SU-DHL-6 (cell line): ENCODE results near the gene UBE2J2.

Source experiments
- H2AFZ ChIP-seq: fragments of 200-600 bp; sonication (generic); 2 replicates; pipeline ENCODE4 v1.6.1; 2014; ENCODE audit warnings: low read depth, mild to moderate bottlenecking, moderate library complexity, mixed read lengths, antibody characterized with exemption, low read length; ENCODE audit not compliant: severe bottlenecking
- H3F3A ChIP-seq: fragments of 200-600 bp; shearing (Covaris generic); 2 replicates; pipeline ENCODE4 v1.6.0; 2016; ENCODE audit warnings: antibody characterized with exemption, mild to moderate bottlenecking; ENCODE audit not compliant: insufficient read depth
- H3K27ac ChIP-seq: fragments of 200-600 bp; sonication (generic); 2 replicates; pipeline ENCODE4 v1.5.1; 2016; ENCODE audit warnings: low read depth, mild to moderate bottlenecking, low read length, moderate library complexity, mixed read lengths
- H3K27me3 ChIP-seq: fragments of 200-600 bp; sonication (generic), shearing (Covaris generic); 2 replicates; pipeline ENCODE4 v1.6.0; 2014; ENCODE audit warnings: mild to moderate bottlenecking, low read length
- H3K36me3 ChIP-seq: fragments of 200-600 bp; sonication (generic); 2 replicates; pipeline ENCODE4 v1.6.1; 2014; ENCODE audit warnings: mild to moderate bottlenecking, low read length, mixed read lengths
- H3K4me2 ChIP-seq: fragments of 300-600, 200-600 bp; shearing (Covaris generic), sonication (generic); 2 replicates; pipeline ENCODE4 v1.6.0; 2014; ENCODE audit warnings: low read length, low read depth, mild to moderate bottlenecking; ENCODE audit not compliant: poor library complexity, severe bottlenecking
- H3K4me3 ChIP-seq: fragments of 200-600 bp; sonication (generic); 2 replicates; pipeline ENCODE4 v1.5.1; 2014; ENCODE audit warnings: antibody characterized with exemption, low read length, mild to moderate bottlenecking, mixed read lengths; ENCODE audit not compliant: insufficient read depth, poor library complexity, severe bottlenecking
- H3K79me2 ChIP-seq: fragments of 200-600 bp; sonication (generic); 2 replicates; pipeline ENCODE4 v1.6.1; 2014; ENCODE audit warnings: mild to moderate bottlenecking, low read length, moderate library complexity; ENCODE audit not compliant: insufficient read depth
- H3K9ac ChIP-seq: fragments of 200-600 bp; sonication (generic); 2 replicates; pipeline ENCODE4 v1.7.0; 2014; ENCODE audit warnings: mild to moderate bottlenecking, low read length
- H3K9me2 ChIP-seq: fragments of 200-600 bp; sonication (generic); replicated peaks from 2 replicates; pipeline ENCODE4 v1.6.1; 2014; ENCODE audit warnings: low read length; ENCODE audit not compliant: insufficient read depth
- H3K9me3 ChIP-seq: fragments of 200-600 bp; sonication (generic); 2 replicates; pipeline ENCODE4 v1.6.1; 2014; ENCODE audit warnings: low read length, mixed read lengths; ENCODE audit not compliant: insufficient read depth
- H4K20me1 ChIP-seq: fragments of 200-600 bp; sonication (generic); 2 replicates; pipeline ENCODE4 v1.6.1; 2014; ENCODE audit warnings: low read depth, mild to moderate bottlenecking, antibody characterized with exemption, low read length, moderate library complexity, mixed read lengths
- EZH2phosphoT487 ChIP-seq: fragments of 200-600 bp; sonication (generic), shearing (Covaris generic); conservative IDR thresholded peaks from 2 replicates; pipeline ENCODE4 v1.6.1; 2018; ENCODE audit warnings: mild to moderate bottlenecking, antibody characterized with exemption, low read length, moderate library complexity, mixed read lengths
- TF ChIP-seq, protein P1 (sequence below): fragments of 200-600 bp; sonication (generic); IDR thresholded peaks from one replicate; pipeline ENCODE4 v1.5.1; 2017; ENCODE audit warnings: antibody characterized with exemption, mild to moderate bottlenecking, low read length, moderate library complexity; ENCODE audit not compliant: insufficient read depth, poor library complexity, severe bottlenecking

The UBE2J2 gene

DNA sequence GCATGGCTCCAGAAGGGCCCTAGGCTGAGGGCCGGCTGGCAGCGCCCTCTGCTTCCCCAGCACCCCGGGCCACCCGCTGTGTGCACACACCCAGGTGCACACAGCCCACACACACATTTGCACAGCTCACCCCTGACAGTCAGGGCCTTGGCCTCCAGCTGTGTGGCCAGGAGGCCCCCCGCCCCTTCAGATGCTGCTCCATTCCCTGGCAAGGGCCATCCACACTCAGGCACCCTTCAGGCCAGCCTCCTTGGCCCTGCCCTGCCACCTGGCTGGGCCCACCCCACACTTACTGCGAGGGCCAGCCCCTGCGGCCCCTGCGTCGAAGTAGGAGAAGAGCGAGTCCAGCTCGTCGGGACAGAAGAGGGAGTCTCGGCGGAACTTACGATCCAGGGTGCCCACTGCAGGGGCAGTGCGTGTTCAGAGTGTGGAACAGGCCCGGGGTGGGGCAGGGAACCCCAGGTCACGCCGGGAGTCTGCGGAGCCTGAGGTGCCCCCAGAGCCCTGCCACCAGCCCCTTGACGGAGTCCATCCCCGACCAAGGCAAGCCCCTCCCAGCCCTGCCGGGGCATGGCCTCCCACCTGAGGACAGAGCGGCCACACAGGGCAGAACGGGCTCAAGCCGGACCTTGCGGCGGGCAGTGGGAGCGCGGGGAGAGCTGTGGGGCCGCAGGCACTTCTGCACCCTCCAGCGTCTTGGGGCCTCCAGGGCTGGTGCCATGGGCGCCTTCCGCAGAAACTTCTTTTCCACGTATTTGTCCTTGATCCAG lies 21.7 kb upstream of the UBE2J2 start:
- H3K27ac ChIP-seq = no peak overlapping the region
- no peaks in the 10 kb centered on the region for H3K9me3 ChIP-seq
- no peak overlapping the region for H3K9ac ChIP-seq
- TF ChIP-seq EZH2phosphoT487 = no peak
- TF ChIP-seq, protein P1, sequence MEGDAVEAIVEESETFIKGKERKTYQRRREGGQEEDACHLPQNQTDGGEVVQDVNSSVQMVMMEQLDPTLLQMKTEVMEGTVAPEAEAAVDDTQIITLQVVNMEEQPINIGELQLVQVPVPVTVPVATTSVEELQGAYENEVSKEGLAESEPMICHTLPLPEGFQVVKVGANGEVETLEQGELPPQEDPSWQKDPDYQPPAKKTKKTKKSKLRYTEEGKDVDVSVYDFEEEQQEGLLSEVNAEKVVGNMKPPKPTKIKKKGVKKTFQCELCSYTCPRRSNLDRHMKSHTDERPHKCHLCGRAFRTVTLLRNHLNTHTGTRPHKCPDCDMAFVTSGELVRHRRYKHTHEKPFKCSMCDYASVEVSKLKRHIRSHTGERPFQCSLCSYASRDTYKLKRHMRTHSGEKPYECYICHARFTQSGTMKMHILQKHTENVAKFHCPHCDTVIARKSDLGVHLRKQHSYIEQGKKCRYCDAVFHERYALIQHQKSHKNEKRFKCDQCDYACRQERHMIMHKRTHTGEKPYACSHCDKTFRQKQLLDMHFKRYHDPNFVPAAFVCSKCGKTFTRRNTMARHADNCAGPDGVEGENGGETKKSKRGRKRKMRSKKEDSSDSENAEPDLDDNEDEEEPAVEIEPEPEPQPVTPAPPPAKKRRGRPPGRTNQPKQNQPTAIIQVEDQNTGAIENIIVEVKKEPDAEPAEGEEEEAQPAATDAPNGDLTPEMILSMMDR = no peak
- H4K20me1 ChIP-seq = no peaks in the 10 kb centered on the region
- H2AFZ ChIP-seq = no peak overlapping the region
- H3K4me2 ChIP-seq = no peak overlapping the region
- H3K9me2 ChIP-seq = no peaks in the 10 kb centered on the region
- no peaks in the 10 kb centered on the region for H3K27me3 ChIP-seq
- H3K4me3 ChIP-seq = no peak overlapping the region
- H3K36me3 ChIP-seq = no peaks in the 10 kb centered on the region
- H3F3A ChIP-seq = no peaks in the 10 kb centered on the region
- no peaks in the 10 kb centered on the region for H3K79me2 ChIP-seq

GRCh38 chr1:1294250-1294890 lies 20.7 kb upstream of the UBE2J2 start:
- no peak for TF ChIP-seq EZH2phosphoT487
- TF ChIP-seq, protein P1 = no peak
- H3K9me2 ChIP-seq = no peaks in the 10 kb centered on the region
- no peaks in the 10 kb centered on the region for H3F3A ChIP-seq
- H3K27ac ChIP-seq = no peak overlapping the region
- H3K36me3 ChIP-seq = no peaks in the 10 kb centered on the region
- no peaks in the 10 kb centered on the region for H3K27me3 ChIP-seq
- no peak overlapping the region for H3K4me2 ChIP-seq
- no peak overlapping the region for H2AFZ ChIP-seq
- H4K20me1 ChIP-seq = no peaks in the 10 kb centered on the region
- no peaks in the 10 kb centered on the region for H3K9me3 ChIP-seq
- no peaks in the 10 kb centered on the region for H3K79me2 ChIP-seq
- no peak overlapping the region for H3K4me3 ChIP-seq
- no peak overlapping the region for H3K9ac ChIP-seq

- Histone ChIP-seq H3K4me3 (no peak overlapping the region), H3K9me2 (no peaks in the 10 kb centered on the region), H4K20me1 (no peaks in the 10 kb centered on the region), H3K27ac (no peak overlapping the region), H2AFZ (no peak overlapping the region), H3K9me3 (no peaks in the 10 kb centered on the region), H3K4me2 (no peak overlapping the region), H3K36me3 (no peaks in the 10 kb centered on the region), H3K79me2 (no peaks in the 10 kb centered on the region), H3F3A (no peaks in the 10 kb centered on the region), H3K27me3 (no peaks in the 10 kb centered on the region), H3K9ac (no peak overlapping the region)
- TF ChIP-seq, protein P1 = no peak
- TF ChIP-seq EZH2phosphoT487 = no peak
These were observed 19.9 kb upstream of the UBE2J2 start for GRCh38 chr1:1293263-1294249.
